Stimulated activated CD8-positive, alpha-beta memory T cell treated with anti-CD3 and anti-CD28 coated beads, Interleukin-7, amount 100 ng/mL, for 24 hours (primary cell): ENCODE measurements around the gene CC2D2B.
"Not testable (repeated sequence)": the region's sequence is repeated elsewhere in the genome, so short reads cannot be mapped to it uniquely, and the experiment has no call there.

Source experiments
- DNase-seq: peaks from one replicate; pipeline ENCODE4 v3.0.0-alpha.2; 2020; ENCODE audit warnings: low read depth

Gene CC2D2B

GRCh38 chr10:95907456-95908253, at the start of gene CC2D2B:
CC2D2B (plus strand) TSS chr10:95907975; CDS start chr10:95911324, 3,349 bp downstream.
- DNase-seq: peak; percentile 41

GRCh38 chr10:95860166-95860940, 47.4 kb upstream of the CC2D2B start:
- no peak for DNase-seq

- no peak for DNase-seq
These were observed 46.4 kb upstream of the CC2D2B start for GRCh38 chr10:95861386-95861785.

DNA sequence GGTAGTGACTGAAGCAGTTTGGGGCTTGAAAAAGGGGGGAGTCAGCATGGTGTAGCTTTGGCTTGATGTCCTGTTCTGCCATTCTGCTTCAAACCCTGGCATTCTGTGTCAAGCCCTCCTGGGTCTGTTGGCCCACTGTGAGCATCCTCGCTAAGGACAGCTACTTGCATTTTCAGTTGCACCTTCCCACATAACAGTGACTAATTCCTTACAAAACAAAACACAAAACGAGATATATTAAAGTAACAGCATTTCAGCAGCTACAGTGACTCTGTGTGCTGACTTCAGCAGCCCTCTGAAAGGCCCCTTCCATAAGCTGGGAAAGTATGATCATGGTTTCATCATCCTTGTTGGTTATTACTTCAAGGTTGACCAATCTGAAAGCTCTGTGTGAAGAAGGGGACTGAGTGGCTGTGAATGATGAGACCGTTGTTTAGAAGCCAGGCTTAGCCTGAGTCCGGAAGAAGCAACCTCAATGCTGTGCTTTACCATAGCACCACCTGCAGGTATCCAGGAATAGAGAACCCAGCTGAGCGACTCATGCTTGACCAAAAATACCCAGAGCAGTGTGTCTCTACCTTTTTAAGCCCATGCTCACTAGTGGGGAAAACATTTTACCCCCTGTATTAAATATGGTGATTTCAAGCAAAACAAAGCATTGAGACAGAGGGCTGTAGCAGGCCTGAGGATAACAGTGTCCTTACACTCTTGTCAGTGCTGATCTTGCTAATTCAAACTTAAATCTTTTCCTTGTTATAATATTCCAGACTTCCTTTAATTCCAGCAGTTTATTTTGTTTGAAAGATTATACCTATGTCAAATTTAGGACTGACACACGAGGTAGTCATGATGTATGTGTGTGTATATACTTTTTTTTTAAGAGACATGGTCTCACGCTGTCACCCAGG, 42.6 kb upstream of the CC2D2B start:
- DNase-seq: no peak

- no peak for DNase-seq
These were observed 41.8 kb upstream of the CC2D2B start for GRCh38 chr10:95865814-95866466.

DNA sequence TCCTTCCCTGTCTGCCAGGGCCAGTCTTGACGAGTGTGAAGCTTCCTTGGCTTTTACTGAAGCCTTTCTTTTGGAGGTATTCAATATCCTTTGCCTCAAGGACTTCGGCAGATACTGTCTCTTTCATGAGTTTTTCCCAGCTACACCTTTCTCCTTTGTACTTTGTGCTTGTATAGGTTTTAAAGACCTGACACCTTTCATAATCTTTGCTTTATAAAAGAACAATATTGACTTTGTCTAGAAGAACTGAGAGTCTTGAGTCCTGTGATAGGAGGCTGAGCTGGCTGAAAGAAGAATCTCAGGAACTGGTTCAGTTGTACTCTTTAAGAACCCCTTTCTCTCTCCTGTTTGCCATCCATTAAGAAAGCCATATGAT, 41.3 kb upstream of the CC2D2B start:
- no peak for DNase-seq

- DNase-seq: no peak
These were observed 39.9 kb upstream of the CC2D2B start for GRCh38 chr10:95867866-95868265.

DNA sequence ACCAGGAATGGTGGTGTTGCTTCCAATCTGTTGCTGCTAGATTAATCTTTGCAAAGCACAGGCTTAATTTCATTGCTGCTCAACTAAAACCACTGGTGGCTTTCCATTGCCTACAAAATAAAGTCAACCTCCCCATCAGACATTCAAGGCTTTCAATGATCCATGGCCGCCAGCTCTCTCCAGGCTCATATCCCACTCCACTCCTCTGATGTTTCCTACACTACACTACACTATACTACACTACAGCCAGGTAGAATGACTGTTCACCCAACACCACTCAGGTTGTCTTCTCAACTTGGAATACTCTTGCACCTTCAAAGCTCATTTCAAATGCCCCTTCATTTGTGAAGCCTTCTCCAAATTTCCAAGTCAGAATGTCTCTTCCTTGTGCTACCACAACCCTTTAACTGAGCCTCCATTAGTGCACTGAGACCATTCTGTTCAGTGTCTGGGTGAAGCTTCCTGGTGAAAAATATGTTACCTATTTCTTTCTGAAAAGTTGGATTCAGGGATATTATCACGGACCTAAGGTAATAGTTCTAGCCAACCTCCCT, 35.5 kb upstream of the CC2D2B start:
- DNase-seq: no peak

DNA sequence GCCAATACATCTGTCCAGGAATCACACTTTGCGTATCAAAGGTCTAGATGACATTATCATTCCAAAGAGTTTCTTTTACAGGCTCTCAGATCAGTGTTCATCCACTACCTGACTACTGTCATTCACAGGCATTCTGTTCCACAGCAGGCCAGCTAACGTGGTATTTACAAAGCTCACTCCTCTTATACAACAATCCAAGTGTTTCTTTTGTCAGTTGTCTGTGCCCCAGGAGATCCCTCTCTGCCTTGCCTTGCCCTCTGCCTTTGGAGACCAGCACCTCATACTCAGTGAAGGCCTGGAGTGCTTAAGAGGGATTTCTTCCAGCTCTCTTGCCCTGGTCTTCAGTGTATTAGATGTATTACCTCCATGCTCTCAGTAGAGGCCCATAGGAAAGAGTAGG, 34.6 kb upstream of the CC2D2B start:
- DNase-seq: no peak

DNA sequence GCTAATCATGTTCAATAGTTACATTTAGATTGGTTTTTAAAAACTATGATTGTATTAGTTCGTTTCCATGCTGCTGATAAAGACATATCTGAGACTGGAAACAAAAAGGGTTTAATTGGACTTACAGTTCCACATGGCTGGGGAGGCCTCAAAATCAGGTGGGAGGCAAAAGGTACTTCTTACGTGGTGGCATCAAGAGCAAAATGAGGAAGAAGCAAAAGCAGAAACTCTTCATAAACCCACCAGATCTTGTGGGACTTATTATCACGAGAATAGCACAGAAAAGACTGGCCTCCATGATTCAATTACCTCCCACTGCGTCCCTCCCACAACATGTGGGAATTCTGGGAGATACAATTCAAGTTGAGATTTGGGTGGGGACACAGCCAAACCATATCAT, 34.1 kb upstream of the CC2D2B start:
- no peak for DNase-seq

GRCh38 chr10:95874783-95875182, 33.0 kb upstream of the CC2D2B start:
- not testable (repeated sequence) for DNase-seq

DNA sequence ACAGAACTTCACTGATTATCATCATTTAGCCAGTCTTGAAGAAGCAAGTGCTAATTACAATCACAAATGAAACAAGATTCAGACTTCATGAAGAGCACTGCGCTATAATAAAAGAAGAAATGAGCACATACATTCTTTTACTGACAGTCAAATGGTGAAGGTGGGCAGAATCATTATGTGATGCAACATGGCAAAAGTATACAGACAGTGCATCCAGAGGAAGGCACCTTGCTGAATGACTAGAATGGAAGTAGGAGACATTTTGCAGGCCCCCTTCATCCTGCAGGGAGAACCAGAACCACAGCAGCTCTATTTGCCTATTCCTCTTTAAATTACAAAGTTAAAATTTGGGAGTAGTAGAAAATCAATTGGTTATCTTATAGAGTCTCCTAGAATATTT, 31.0 kb upstream of the CC2D2B start:
- DNase-seq: no peak

GRCh38 chr10:95877881-95878280, 29.9 kb upstream of the CC2D2B start:
- no peak for DNase-seq

GRCh38 chr10:95880704-95881103, 27.1 kb upstream of the CC2D2B start:
- DNase-seq: no peak

DNA sequence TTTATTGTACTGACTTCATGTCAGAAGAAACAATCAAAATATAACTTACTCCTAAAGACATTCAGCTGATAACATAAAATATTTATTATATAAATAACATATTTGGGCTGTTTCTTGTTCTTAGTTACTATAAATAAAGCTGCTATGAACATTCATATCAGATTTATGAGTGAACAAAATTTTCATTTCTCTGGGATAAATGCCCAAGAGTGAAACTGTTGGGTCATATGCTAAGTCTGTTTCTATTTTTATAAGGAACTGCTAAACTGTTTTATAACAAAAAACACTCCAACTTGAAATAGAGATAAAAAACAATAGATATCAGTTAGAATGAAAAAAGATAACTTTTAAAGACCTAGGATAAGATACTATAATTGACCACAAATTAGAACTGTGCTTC, 26.5 kb upstream of the CC2D2B start:
- DNase-seq: no peak

DNA sequence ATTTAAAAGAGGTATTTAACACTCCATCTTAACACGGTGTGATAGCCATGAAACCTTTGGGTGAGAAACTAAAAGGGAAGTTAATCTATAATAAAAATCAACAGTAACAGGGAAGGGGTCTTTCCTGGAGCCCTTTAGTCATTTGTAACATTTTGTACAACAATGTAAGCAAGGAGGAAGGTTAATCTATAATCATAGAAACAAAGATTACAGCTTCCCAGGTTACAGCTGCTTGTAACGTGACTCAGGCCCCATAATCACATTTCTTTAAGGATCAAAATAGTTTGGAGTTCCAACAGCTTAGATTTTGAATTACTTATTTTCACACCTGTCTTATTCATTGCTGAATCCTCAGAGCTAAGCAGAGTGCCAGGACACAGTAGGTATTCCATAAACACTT, 17.9 kb upstream of the CC2D2B start:
- DNase-seq: no peak

DNA sequence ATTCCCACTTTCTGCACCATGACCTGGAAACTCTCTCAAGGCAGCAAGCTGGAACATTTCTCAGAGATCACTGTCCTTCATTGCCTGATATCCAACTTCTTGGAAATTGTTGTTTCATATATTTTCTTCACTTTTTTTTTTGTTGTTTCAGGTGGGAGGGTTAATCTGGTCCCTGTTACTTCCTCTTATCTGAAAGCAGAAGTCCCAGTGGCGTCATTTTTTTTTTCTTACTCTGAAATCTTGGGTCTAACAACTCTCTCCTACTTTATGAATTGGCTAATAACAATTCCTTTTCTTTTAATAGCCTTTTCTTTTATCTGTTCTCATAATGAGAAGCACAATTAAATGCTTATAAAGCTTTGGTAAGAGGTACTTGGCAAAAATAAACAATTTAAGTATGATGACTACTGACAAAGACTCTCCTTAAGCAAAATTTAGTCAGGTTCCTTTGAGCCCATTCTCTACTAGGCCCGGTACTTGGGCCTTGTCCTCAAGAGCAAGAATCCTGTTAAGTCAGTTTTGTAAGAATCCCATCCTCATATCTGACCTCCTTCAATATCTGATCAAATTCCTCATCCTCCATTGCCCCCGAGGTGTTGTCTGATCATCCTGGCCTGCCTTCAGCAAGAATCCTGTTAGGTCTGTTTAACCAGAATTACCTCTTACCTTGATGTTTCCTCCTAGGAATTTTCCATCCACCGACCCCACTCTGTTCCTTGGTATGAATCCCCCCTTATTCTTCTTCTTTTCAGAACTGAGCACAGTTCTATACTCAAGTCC, 11.5 kb upstream of the CC2D2B start:
- no peak for DNase-seq

GRCh38 chr10:95905897-95906580, 1.7 kb upstream of the CC2D2B start:
- DNase-seq: not testable (repeated sequence)

DNA sequence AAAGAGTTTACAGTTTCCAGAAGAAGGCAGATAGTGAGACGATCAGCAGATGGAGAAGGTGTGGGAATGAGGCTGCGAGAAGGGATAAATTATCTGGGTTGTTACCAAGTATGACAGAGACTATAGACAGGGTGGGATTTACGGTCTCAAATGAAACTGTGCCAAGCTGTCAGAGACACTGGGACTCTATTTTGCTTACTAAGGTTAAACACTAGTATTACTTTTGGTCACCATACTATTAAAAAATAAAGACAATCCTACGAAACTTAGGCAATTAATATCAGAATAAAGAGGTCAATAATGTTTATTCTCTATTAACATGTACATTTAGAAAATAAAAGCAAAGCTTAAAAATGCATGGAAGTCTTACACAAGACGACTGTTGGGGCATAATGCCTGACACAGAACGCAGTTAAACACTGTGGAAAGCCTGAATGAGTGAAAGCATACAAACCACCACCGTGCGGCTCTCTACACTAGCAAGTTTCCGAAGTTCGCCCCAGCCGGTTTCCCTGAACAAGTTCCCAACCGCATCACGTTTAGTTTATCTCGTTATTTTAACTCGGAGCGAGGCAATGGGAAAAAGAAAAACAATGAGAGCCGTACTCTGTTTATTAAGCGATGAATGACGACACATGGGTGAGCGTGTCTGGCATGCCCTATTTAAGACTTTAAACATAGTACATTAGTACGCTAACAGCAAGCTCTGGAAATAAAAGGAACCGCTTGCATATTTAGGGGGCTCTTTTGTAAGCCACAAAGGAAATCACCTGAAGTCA, 909 bp upstream of the CC2D2B start:
- peak; percentile 12 for DNase-seq
